Measurements from ENCODE around the gene CASTOR1. TPM values are rescaled to one million over a fixed set of nuclear protein-coding genes. Genes with fewer than 3 reads are reported as not detected.
A peak's percentile ranks its signal among the peaks of the same experiment; 100 is the strongest.

CASTOR1 gene
- total RNA-seq, 6 experiments from 2014 or later: 4.5 to 8.1 (median 5.7) TPM

DNA sequence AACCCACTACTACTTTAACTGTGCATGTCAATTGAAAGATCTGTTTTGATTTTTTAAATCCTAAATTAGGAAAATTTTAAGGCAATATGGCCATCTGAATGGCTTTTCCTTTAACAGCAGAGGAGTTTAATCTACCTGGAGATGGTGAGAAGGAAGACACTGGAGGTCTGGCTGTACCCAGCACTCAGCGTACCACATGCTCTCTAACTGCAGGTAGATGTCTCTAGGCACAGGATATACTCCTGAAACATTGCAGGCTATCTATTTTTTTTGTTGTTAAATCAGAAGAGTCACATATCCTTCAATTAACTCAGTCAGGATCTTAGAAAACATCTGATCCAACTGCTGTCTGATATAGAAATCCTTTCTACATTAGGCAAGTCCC lies 17.3 kb upstream of the CASTOR1 start:
- Mint-ChIP-seq H3K9me3 (no peaks in the 10 kb centered on the region), H3K27me3 (ENCODE audit: insufficient read depth) (peaks cover 1% of the 10 kb centered on the region; the same call in 1 of the 2 replicates), H3K4me1 (ENCODE audit: low read depth) (peaks cover 77% of the 10 kb centered on the region), H3K4me3 (no peak overlapping the region), H3K36me3 (ENCODE audit: low read depth) (no peaks in the 10 kb centered on the region), H3K27ac (no peak overlapping the region)
- TF ChIP-seq CTCF (IDR thresholded peaks at IDR 0.05): no peak
- no peak for DNase-seq

- Mint-ChIP-seq H3K27me3 (ENCODE audit: insufficient read depth) (peaks cover 1% of the 10 kb centered on the region; the same call in 1 of the 2 replicates), H3K9me3 (no peaks in the 10 kb centered on the region), H3K4me1 (ENCODE audit: low read depth) (peaks cover 76% of the 10 kb centered on the region), H3K4me3 (no peak overlapping the region), H3K36me3 (ENCODE audit: low read depth) (no peaks in the 10 kb centered on the region), H3K27ac (peak overlapping the region; percentile 7; the same call in 1 of the 2 replicates)
- no peak for TF ChIP-seq CTCF (IDR thresholded peaks at IDR 0.05)
- no peak for DNase-seq
Measured at GRCh38 chr22:30305906-30306626, 16.8 kb upstream of the CASTOR1 start.

- Mint-ChIP-seq H3K27ac (peak overlapping the region; percentile 7), H3K9me3 (no peaks in the 10 kb centered on the region), H3K36me3 (ENCODE audit: low read depth) (no peaks in the 10 kb centered on the region; the same call in 1 of the 2 replicates), H3K4me3 (no peak overlapping the region), H3K27me3 (ENCODE audit: insufficient read depth) (peaks cover 1% of the 10 kb centered on the region; the same call in 1 of the 2 replicates), H3K4me1 (ENCODE audit: low read depth) (peaks cover 70% of the 10 kb centered on the region)
- no peak for TF ChIP-seq CTCF (IDR thresholded peaks at IDR 0.05)
- DNase-seq: no peak
Measured at GRCh38 chr22:30305519-30305905, 16.2 kb upstream of the CASTOR1 start.

DNA sequence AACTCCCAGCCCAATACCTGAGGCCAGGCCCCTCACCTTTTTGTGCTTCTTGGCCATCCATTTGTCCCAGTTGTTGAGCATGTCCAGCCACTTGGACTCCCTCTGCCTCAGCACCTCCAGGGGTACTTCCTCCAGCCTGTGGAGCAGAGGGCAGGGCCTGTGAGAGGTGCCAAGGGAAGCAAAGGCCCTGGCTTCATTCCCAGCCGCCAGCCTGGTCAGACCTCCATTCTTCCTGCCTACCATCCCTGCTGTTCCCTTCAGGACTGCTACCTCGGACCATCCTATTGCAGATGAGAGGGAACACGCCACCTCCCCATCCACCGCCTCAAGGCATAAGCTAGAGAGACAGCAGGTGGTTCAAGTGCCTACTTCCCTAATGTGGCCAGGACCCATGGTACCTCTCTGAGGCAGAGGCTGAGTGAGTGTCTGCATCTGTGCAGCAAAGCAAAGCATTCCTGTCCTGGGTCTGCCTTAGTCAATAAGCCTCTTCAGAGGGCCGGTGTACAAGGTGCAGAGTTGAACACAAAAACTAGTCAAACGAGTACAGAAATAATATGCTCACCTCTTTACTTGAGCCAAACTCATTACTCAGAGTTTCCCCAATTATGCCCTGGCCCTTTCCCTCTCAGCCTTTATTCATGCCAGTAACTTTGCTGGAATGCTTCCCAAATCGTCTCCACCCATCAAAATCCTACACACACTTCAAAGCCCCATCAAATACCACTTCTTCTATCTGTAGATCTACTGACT lies 15.4 kb upstream of the CASTOR1 start:
- no peak overlapping the region for H3K4me3 Mint-ChIP-seq
- H3K36me3 Mint-ChIP-seq (ENCODE audit: low read depth): no peaks in the 10 kb centered on the region; the same call in 1 of the 2 replicates

GRCh38 chr22:30302810-30303138 lies 13.5 kb upstream of the CASTOR1 start:
- H3K36me3 Mint-ChIP-seq (ENCODE audit: low read depth): no peaks in the 10 kb centered on the region; the same call in 1 of the 2 replicates
- peaks cover 51% of the 10 kb centered on the region for H3K4me1 Mint-ChIP-seq (ENCODE audit: low read depth)
- no peak for DNase-seq
- peak overlapping the region; percentile 69 for H3K27ac Mint-ChIP-seq
- no peak for TF ChIP-seq CTCF (IDR thresholded peaks at IDR 0.05)
- H3K9me3 Mint-ChIP-seq: no peaks in the 10 kb centered on the region
- no peak overlapping the region for H3K4me3 Mint-ChIP-seq
- H3K27me3 Mint-ChIP-seq (ENCODE audit: insufficient read depth): peaks cover 1% of the 10 kb centered on the region; the same call in 1 of the 2 replicates

More for the DNA sequence above, 15.4 kb upstream of the CASTOR1 start:
- Mint-ChIP-seq H3K4me1 (ENCODE audit: low read depth) (peaks cover 63% of the 10 kb centered on the region), H3K9me3 (no peaks in the 10 kb centered on the region), H3K27ac (peak overlapping the region; percentile 7; the same call in 1 of the 2 replicates), H3K27me3 (ENCODE audit: insufficient read depth) (peaks cover 1% of the 10 kb centered on the region; the same call in 1 of the 2 replicates)
- no peak for DNase-seq
- no peak for TF ChIP-seq CTCF (IDR thresholded peaks at IDR 0.05)
